TTC549 (cell line): ENCODE measurements around the gene PEDS1.
"Not testable (repeated sequence)": the region's sequence is repeated elsewhere in the genome, so short reads cannot be mapped to it uniquely, and the experiment has no call there.

Experiments used
- FAIRE-seq: peaks from 2 replicates; lab custom pipeline; 2012; peaks lifted over from hg19 to GRCh38; lab: Jason Lieb, UNC

The PEDS1 gene

GRCh38 chr20:50112512-50113419, 40.8 kb downstream of the PEDS1 start, which contains the start of gene UBE2V1:
UBE2V1 (minus strand) TSS chr20:50113150; CDS start chr20:50113128, 22 bp downstream.
- no peak for FAIRE-seq

GRCh38 chr20:50111829-50112495, 41.6 kb downstream of the PEDS1 start:
- no peak for FAIRE-seq

- no peak for FAIRE-seq
These were observed 42.2 kb downstream of the PEDS1 start for GRCh38 chr20:50111120-50111828.

GRCh38 chr20:50110141-50111047, 43.1 kb downstream of the PEDS1 start:
- FAIRE-seq = no peak

- FAIRE-seq = no peak
These were observed 44.8 kb downstream of the PEDS1 start for GRCh38 chr20:50108556-50109235.

- FAIRE-seq = no peak
These were observed 45.7 kb downstream of the PEDS1 start for GRCh38 chr20:50107796-50108331.

- FAIRE-seq = no peak
These were observed 46.4 kb downstream of the PEDS1 start for GRCh38 chr20:50107086-50107660.

- not testable (repeated sequence) for FAIRE-seq
These were observed 46.9 kb downstream of the PEDS1 start for GRCh38 chr20:50106669-50107068.
